GM19099 (cell line): ENCODE results near the gene ERC2.

ENCODE experiments used
- POLR2A ChIP-seq: IDR thresholded peaks from 3 replicates; pipeline ENCODE4 v1.6.1; 2011; ENCODE audit warnings: low read depth; ENCODE audit not compliant: insufficient read length; ENCODE audit errors: extremely low read depth

The ERC2 gene

GRCh38 chr3:55771503-55771902 lies 696.8 kb downstream of the ERC2 start:
- no peak for TF ChIP-seq POLR2A

- no peak for TF ChIP-seq POLR2A
Measured at GRCh38 chr3:55770077-55770476, 698.2 kb downstream of the ERC2 start.

GRCh38 chr3:55766753-55767152 lies 701.5 kb downstream of the ERC2 start:
- TF ChIP-seq POLR2A, result no peak

GRCh38 chr3:55765906-55766701 lies 702.2 kb downstream of the ERC2 start:
- TF ChIP-seq POLR2A, result no peak

GRCh38 chr3:55765398-55765797 lies 702.9 kb downstream of the ERC2 start:
- no peak for TF ChIP-seq POLR2A

- TF ChIP-seq POLR2A, result no peak
Measured at GRCh38 chr3:55756976-55757375, 711.3 kb downstream of the ERC2 start.

GRCh38 chr3:55755516-55756205 lies 712.6 kb downstream of the ERC2 start:
- TF ChIP-seq POLR2A, result no peak

GRCh38 chr3:55752911-55753310 lies 715.4 kb downstream of the ERC2 start:
- TF ChIP-seq POLR2A, result no peak

GRCh38 chr3:55751730-55752129 lies 716.5 kb downstream of the ERC2 start:
- no peak for TF ChIP-seq POLR2A

GRCh38 chr3:55750525-55750924 lies 717.7 kb downstream of the ERC2 start:
- no peak for TF ChIP-seq POLR2A

GRCh38 chr3:55749036-55749435 lies 719.2 kb downstream of the ERC2 start:
- TF ChIP-seq POLR2A, result no peak

- no peak for TF ChIP-seq POLR2A
Measured at GRCh38 chr3:55746808-55747413, 721.4 kb downstream of the ERC2 start.

GRCh38 chr3:55742832-55743136 lies 725.5 kb downstream of the ERC2 start:
- TF ChIP-seq POLR2A, result no peak

GRCh38 chr3:55742022-55742831 lies 726.0 kb downstream of the ERC2 start:
- no peak for TF ChIP-seq POLR2A

GRCh38 chr3:55737186-55737585 lies 731.1 kb downstream of the ERC2 start:
- TF ChIP-seq POLR2A, result no peak
